HG03175 (cell line): ENCODE measurements around the gene NELL1.

ENCODE experiments used
- ATAC-seq: cut with Tn5 transposase; IDR thresholded peaks from one replicate; pipeline ENCODE4 v1.9.1; 2021; ENCODE audit warnings: mild to moderate bottlenecking, moderate library complexity; ENCODE audit not compliant: unreplicated experiment

NELL1 gene

GRCh38 chr11:21405422-21405821 is 736.0 kb downstream of the NELL1 start:
- ATAC-seq, result no peak

- ATAC-seq, result no peak
These were observed 741.1 kb downstream of the NELL1 start for GRCh38 chr11:21410513-21410912.

- no peak for ATAC-seq
These were observed 741.7 kb downstream of the NELL1 start for GRCh38 chr11:21411104-21411503.

GRCh38 chr11:21411597-21411996 is 742.2 kb downstream of the NELL1 start:
- no peak for ATAC-seq

- no peak for ATAC-seq
These were observed 743.4 kb downstream of the NELL1 start for GRCh38 chr11:21412652-21413383.

- ATAC-seq, result no peak
These were observed 745.6 kb downstream of the NELL1 start for GRCh38 chr11:21414953-21415352.

- ATAC-seq, result no peak
These were observed 746.2 kb downstream of the NELL1 start for GRCh38 chr11:21415606-21416005.

- no peak for ATAC-seq
These were observed 752.4 kb downstream of the NELL1 start for GRCh38 chr11:21421711-21422329.

- ATAC-seq, result no peak
These were observed 757.5 kb downstream of the NELL1 start for GRCh38 chr11:21426931-21427330.

GRCh38 chr11:21427726-21428125 is 758.3 kb downstream of the NELL1 start:
- no peak for ATAC-seq

- no peak for ATAC-seq
These were observed 759.4 kb downstream of the NELL1 start for GRCh38 chr11:21428796-21429195.

- no peak for ATAC-seq
These were observed 760.0 kb downstream of the NELL1 start for GRCh38 chr11:21429401-21429800.

GRCh38 chr11:21430537-21430936 is 761.2 kb downstream of the NELL1 start:
- no peak for ATAC-seq

GRCh38 chr11:21446939-21447590 is 777.7 kb downstream of the NELL1 start:
- no peak for ATAC-seq

- no peak for ATAC-seq
These were observed 778.5 kb downstream of the NELL1 start for GRCh38 chr11:21447871-21448270.

- ATAC-seq, result no peak
These were observed 786.8 kb downstream of the NELL1 start for GRCh38 chr11:21456186-21456585.

GRCh38 chr11:21460082-21460481 is 790.7 kb downstream of the NELL1 start:
- ATAC-seq, result no peak

- ATAC-seq, result no peak
These were observed 792.3 kb downstream of the NELL1 start for GRCh38 chr11:21461701-21462100.

- no peak for ATAC-seq
These were observed 795.3 kb downstream of the NELL1 start for GRCh38 chr11:21464601-21465193.

- ATAC-seq, result no peak
These were observed 795.8 kb downstream of the NELL1 start for GRCh38 chr11:21465203-21465602.

GRCh38 chr11:21465920-21466319 is 796.5 kb downstream of the NELL1 start:
- ATAC-seq, result no peak

- ATAC-seq, result no peak
These were observed 801.1 kb downstream of the NELL1 start for GRCh38 chr11:21470521-21470920.
